Measurements from ENCODE around the gene MS4A4A. TPM values are rescaled to one million over a fixed set of nuclear protein-coding genes. Genes with fewer than 3 reads are reported as not detected.

Gene MS4A4A
- total and polyA plus RNA-seq, 2 of the 4 experiments (the other 2 are of a cell fraction) = not detected

DNA sequence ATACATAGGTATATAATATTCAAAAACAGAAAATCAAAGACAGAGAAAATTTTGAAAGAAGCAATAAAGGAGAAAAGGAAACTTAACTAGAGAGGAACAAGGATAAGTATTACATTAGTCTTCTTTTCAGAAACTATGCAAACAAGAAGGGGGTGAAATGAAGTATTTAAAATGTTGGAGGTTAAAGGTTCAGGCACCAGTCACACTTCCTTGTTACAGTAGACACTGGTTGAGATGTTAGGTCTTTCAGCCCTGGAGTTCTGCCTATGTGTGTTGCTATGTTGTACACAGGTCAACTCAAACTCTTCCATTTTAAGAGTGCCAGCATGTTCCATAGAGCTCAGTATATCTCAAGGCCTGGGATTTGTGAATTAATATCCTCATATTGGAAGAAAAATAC, 6.0 kb upstream of the MS4A4A start:
- Histone ChIP-seq H2AFZ (replicated peaks; ENCODE audit: low read length, poor library complexity) (no peak overlapping the region), H2AK9ac (replicated peaks; ENCODE audit: low read depth, low read length, poor library complexity) (no peak overlapping the region), H3K4ac (ENCODE audit: low read depth, low read length) (no peak overlapping the region), H3K4me2 (ENCODE audit: low read depth, low read length) (no peak overlapping the region), H3K79me1 (ENCODE audit: low read depth in 1 of 2, low read length in 2 of 2) (no peaks in the 10 kb centered on the region), H3K4me3 (ENCODE audit: insufficient read depth, low read depth, low read length) (no peak overlapping the region), H2BK15ac (ENCODE audit: low read depth, low read length) (no peak overlapping the region), H4K5ac (ENCODE audit: low read depth, low read length) (no peak overlapping the region), H3K36me3 (ENCODE audit: control insufficient read depth, insufficient read depth, low read length) (no peaks in the 10 kb centered on the region), H3K56ac (ENCODE audit: extremely low read depth, insufficient read depth, low read length) (no peak overlapping the region), H3K9me1 (ENCODE audit: insufficient read depth, low read length) (no peaks in the 10 kb centered on the region), H3K9ac (ENCODE audit: low read depth, low read length) (no peak overlapping the region), H2AK5ac (ENCODE audit: low read depth, low read length) (no peak overlapping the region), H3K27me3 (ENCODE audit: control insufficient read depth, insufficient read depth, low read length) (no peaks in the 10 kb centered on the region), H3K9me3 (ENCODE audit: control insufficient read depth, insufficient read depth, low read length) (no peaks in the 10 kb centered on the region), H3K23ac (ENCODE audit: low read depth, low read length) (no peak overlapping the region), H4K91ac (ENCODE audit: insufficient read depth, low read depth, low read length) (no peak overlapping the region), H2BK5ac (ENCODE audit: low read depth, low read length, poor library complexity, severe bottlenecking) (no peak overlapping the region), H2BK20ac (ENCODE audit: low read depth, low read length) (no peak overlapping the region), H3K14ac (replicated peaks; ENCODE audit: low read depth, low read length) (no peak overlapping the region), H4K8ac (ENCODE audit: low read depth in 2 of 2, low read length in 2 of 2) (no peak overlapping the region), H3K27ac (ENCODE audit: insufficient read depth, low read length) (no peak overlapping the region), H3K18ac (ENCODE audit: low read depth, low read length) (no peak overlapping the region), H3K4me1 (ENCODE audit: control insufficient read depth, insufficient read depth, low read length) (no peaks in the 10 kb centered on the region), H4K20me1 (ENCODE audit: insufficient read depth, low read length) (no peaks in the 10 kb centered on the region), H2BK120ac (ENCODE audit: low read depth, low read length) (no peak overlapping the region)
- POLR2A ChIA-PET (ENCODE audit: unreplicated experiment) = no interaction called here
- in situ Hi-C loops (cut with MboI; ENCODE audit: low sequenced_read_pairs) = loop anchor here (10.0 kb wide), 1 partner anchor 50 kb away; the partner anchor contains the start of gene MS4A6E
- BruUV-seq (replicated peaks) = no TSS peak
- intact Hi-C loops (cut with micrococcal nuclease) = no loop called here
- dilution Hi-C loops (cut with HindIII; ENCODE audit: low sequenced_read_pairs, unreplicated experiment) = no loop called here
- no peak for TF ChIP-seq MAFK (IDR thresholded peaks at IDR 0.05; ENCODE audit: low read depth, low read length)
- ATAC-seq (ENCODE audit: low read depth) (no peak), DNase-seq (no peak)
- CTCF ChIA-PET = no interaction called here

Measured in IMR-90 (cell line).